GM12875 (cell line): Measurements from ENCODE around the gene LPP.

Source experiments
- H3K4me3 ChIP-seq: one replicate; pipeline ENCODE4 v1.5.1; 2011; ENCODE audit warnings: low read depth, low read length, control low read depth
- CTCF ChIP-seq: IDR thresholded peaks from 2 replicates; pipeline ENCODE4 v1.5.1; 2011; ENCODE audit warnings: low read depth, mild to moderate bottlenecking, control low read depth, inconsistent platforms, low read length, moderate library complexity, borderline replicate concordance; ENCODE audit not compliant: insufficient read depth

LPP gene

GRCh38 chr3:188303823-188304222, 149.9 kb downstream of the LPP start:
- no peak overlapping the region for H3K4me3 ChIP-seq
- no peak for TF ChIP-seq CTCF

- no peak overlapping the region for H3K4me3 ChIP-seq
- no peak for TF ChIP-seq CTCF
Measured at GRCh38 chr3:188304501-188304900, 150.5 kb downstream of the LPP start.

GRCh38 chr3:188305220-188305619, 151.3 kb downstream of the LPP start:
- no peak overlapping the region for H3K4me3 ChIP-seq
- no peak for TF ChIP-seq CTCF

- TF ChIP-seq CTCF, result no peak
- no peak overlapping the region for H3K4me3 ChIP-seq
Measured at GRCh38 chr3:188306435-188307005, 152.6 kb downstream of the LPP start.

- H3K4me3 ChIP-seq, result no peak overlapping the region
- TF ChIP-seq CTCF, result no peak
Measured at GRCh38 chr3:188309437-188310269, 155.7 kb downstream of the LPP start.

GRCh38 chr3:188310270-188310710, 156.3 kb downstream of the LPP start:
- no peak overlapping the region for H3K4me3 ChIP-seq
- no peak for TF ChIP-seq CTCF

- no peak overlapping the region for H3K4me3 ChIP-seq
- TF ChIP-seq CTCF, result no peak
Measured at GRCh38 chr3:188315553-188315952, 161.6 kb downstream of the LPP start.
